ENCODE data around the gene ZNF695. TPM values are rescaled to one million over a fixed set of nuclear protein-coding genes. Genes with fewer than 3 reads are reported as not detected.

Gene ZNF695
- polyA plus RNA-seq, 2 of the 4 experiments (the other 2 are of a cell fraction), result 2.6 to 3.3 TPM

- TF ChIP-seq HEYL (CRISPR knock-in tag; IDR thresholded peaks at IDR 0.05), result no peak
Measured at GRCh38 chr1:247056071-247056470, 48.2 kb upstream of the ZNF695 start (continued).

DNA sequence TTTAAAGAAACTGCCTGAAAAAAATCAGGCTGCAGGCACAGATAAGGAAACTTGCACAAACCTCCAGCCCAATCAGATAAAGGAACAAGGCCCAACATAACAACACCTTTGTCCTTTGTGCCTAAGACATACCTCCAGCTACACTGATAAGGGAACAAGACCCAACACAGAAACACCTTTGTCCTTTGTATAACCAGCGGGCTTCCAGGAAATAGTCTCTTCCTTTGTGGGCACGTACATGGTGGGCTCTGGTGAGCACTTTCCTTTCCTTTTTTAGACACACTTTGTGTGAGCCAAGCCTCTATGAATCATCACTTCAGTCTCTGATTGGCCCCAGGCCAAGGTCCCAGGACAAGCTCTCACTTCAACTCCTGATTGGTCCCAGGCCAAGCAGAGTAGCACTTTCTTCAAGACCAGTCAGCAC, 47.1 kb upstream of the ZNF695 start:
- no peak overlapping the region for H3K4me3 ChIP-seq
- H3K4me2 ChIP-seq, result no peak overlapping the region
- ChIA-PET CTCF (interaction anchor here (1.0 kb wide), 2 partner anchors 19 to 21 kb away, joined by 3 to 4 read pairs; no protein-coding TSS in a partner anchor), POLR2A (no interaction called here)
- no peaks in the 10 kb centered on the region for H3K4me1 ChIP-seq
- TF ChIP-seq RCOR1 (IDR thresholded peaks at IDR 0.05; ENCODE audit: low read depth, low read length), result no peak
- TF ChIP-seq, protein P1, sequence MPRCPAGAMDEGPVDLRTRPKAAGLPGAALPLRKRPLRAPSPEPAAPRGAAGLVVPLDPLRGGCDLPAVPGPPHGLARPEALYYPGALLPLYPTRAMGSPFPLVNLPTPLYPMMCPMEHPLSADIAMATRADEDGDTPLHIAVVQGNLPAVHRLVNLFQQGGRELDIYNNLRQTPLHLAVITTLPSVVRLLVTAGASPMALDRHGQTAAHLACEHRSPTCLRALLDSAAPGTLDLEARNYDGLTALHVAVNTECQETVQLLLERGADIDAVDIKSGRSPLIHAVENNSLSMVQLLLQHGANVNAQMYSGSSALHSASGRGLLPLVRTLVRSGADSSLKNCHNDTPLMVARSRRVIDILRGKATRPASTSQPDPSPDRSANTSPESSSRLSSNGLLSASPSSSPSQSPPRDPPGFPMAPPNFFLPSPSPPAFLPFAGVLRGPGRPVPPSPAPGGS (IDR thresholded peaks at IDR 0.05), result no peak
- TF ChIP-seq HOXB5 (CRISPR knock-in tag; IDR thresholded peaks at IDR 0.05), result no peak
- DNase-seq (ENCODE audit: low read depth in 1 of 2, low spot score in 1 of 2) (no peak), ATAC-seq (no peak), FAIRE-seq (no peak)
- H3K27ac ChIP-seq, result no peak overlapping the region
- WGBS (ENCODE audit: missing lambda C conversion rate), result 44% methylated on average over 2 of the region's 2 CpGs
- peaks cover 75% of the 10 kb centered on the region for H3K9me3 ChIP-seq

GRCh38 chr1:247047702-247048101, 39.8 kb upstream of the ZNF695 start:
- 20% methylated on average over 2 of the region's 2 CpGs for WGBS (ENCODE audit: missing lambda C conversion rate)
- DNase-seq (ENCODE audit: low read depth in 1 of 2, low spot score in 1 of 2), result no peak
- Histone ChIP-seq H3K27ac (no peak overlapping the region), H3K4me3 (no peak overlapping the region), H3K4me1 (no peaks in the 10 kb centered on the region), H3K9me3 (peaks cover 71% of the 10 kb centered on the region), H3K4me2 (no peak overlapping the region)
- POLR2A ChIA-PET, result no interaction called here
- TF ChIP-seq ZFP36 (IDR thresholded peaks at IDR 0.05; ENCODE audit: borderline replicate concordance, partially characterized antibody) (peak; percentile 78), NFE2L2 (conservative IDR thresholded peaks at IDR 0.05; ENCODE audit: low read length) (no peak)
- CTCF ChIA-PET, result interaction anchor here (1.2 kb wide), 1 partner anchor 34 kb away, joined by 5 read pairs; no protein-coding TSS in a partner anchor
- ATAC-seq, result no peak
- no peak for FAIRE-seq

- Histone ChIP-seq H3K4me2 (no peak overlapping the region), H3K4me3 (no peak overlapping the region), H3K4me1 (no peaks in the 10 kb centered on the region), H3K27ac (no peak overlapping the region), H3K9me3 (peaks cover 71% of the 10 kb centered on the region)
- DNase-seq (ENCODE audit: low read depth in 1 of 2, low spot score in 1 of 2), result no peak
- WGBS (ENCODE audit: missing lambda C conversion rate), result 88% methylated on average over 2 of the region's 2 CpGs
- TF ChIP-seq POLR2AphosphoS2 (conservative IDR thresholded peaks at IDR 0.05; ENCODE audit: low read length), result no peak
- TF ChIP-seq POLR2A (IDR thresholded peaks at IDR 0.05; ENCODE audit: low read length), result no peak
- no peak for TF ChIP-seq ZFP36 (IDR thresholded peaks at IDR 0.05; ENCODE audit: borderline replicate concordance, partially characterized antibody)
- no peak for TF ChIP-seq NFE2L2 (conservative IDR thresholded peaks at IDR 0.05; ENCODE audit: low read length)
- TF ChIP-seq ZC3H11A (IDR thresholded peaks at IDR 0.05), result no peak
- TF ChIP-seq ZNF302 (CRISPR knock-in tag; IDR thresholded peaks at IDR 0.05), result no peak
- no peak for TF ChIP-seq PHF8 (IDR thresholded peaks at IDR 0.05; ENCODE audit: borderline replicate concordance, low read depth)
- no peak for TF ChIP-seq FOXS1 (CRISPR knock-in tag; IDR thresholded peaks at IDR 0.05)
- no peak for TF ChIP-seq ZSCAN20 (CRISPR knock-in tag; IDR thresholded peaks at IDR 0.05)
- TF ChIP-seq TFCP2L1 (CRISPR knock-in tag; IDR thresholded peaks at IDR 0.05), result no peak
- TF ChIP-seq MAFK (IDR thresholded peaks at IDR 0.05; ENCODE audit: partially characterized antibody), result no peak
- no peak for TF ChIP-seq E2F6 (IDR thresholded peaks at IDR 0.05; ENCODE audit: borderline replicate concordance, low read depth)
- POLR2A ChIA-PET, result no interaction called here
- ATAC-seq, result no peak
- CTCF ChIA-PET, result interaction anchor here (1.2 kb wide), 1 partner anchor 34 kb away, joined by 5 read pairs; no protein-coding TSS in a partner anchor
- FAIRE-seq, result no peak
Measured at GRCh38 chr1:247047260-247047659, 39.4 kb upstream of the ZNF695 start.

DNA sequence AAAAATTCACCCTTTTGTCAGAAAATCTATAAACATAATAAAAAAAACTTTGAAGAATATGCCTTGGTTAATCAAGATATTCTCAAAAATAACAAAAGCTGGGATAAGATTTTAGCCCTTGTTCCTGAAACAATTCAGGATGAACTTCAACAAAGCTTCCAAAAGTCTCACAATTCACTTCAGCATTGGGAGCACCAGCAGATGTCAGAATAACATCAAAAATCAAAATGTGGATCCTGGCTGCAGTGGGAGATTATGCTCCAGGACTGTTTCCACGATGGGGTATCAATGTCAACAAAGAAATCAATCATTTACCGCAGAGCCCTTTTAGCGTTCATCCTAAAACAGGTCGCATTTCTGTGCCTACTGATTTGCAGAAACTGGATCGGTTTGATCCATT, 35.5 kb upstream of the ZNF695 start:
- POLR2A ChIA-PET, result no interaction called here
- ATAC-seq, result no peak
- Histone ChIP-seq H3K9me3 (peaks cover 84% of the 10 kb centered on the region), H3K4me3 (no peak overlapping the region), H3K4me2 (no peak overlapping the region), H3K27ac (no peak overlapping the region), H3K4me1 (no peaks in the 10 kb centered on the region)
- CTCF ChIA-PET, result no interaction called here
- no peak for TF ChIP-seq HOXB5 (CRISPR knock-in tag; IDR thresholded peaks at IDR 0.05)
- 0 out of 5 replicates have a peak, but pooled peaks of 1 of the 2 experiments have one; percentile 21 for TF ChIP-seq RAD21 (conservative IDR thresholded peaks at IDR 0.05 in 1 of 2, IDR thresholded peaks at IDR 0.05 in 1 of 2)
- no peak for DNase-seq (ENCODE audit: low read depth in 1 of 2, low spot score in 1 of 2)
- no peak for FAIRE-seq
- 65% methylated on average over 5 of the region's 5 CpGs for WGBS (ENCODE audit: missing lambda C conversion rate)
